GM23338 (cell line): ENCODE results near the gene ATF6. TPM values are rescaled to one million over a fixed set of nuclear protein-coding genes. Genes with fewer than 3 reads are reported as not detected.

Source experiments
- ATAC-seq: fragments of 200-7000 bp; cut with Tn5 transposase; 3 replicates; pipeline ENCODE4 v1.9.1; 2020
- DNase-seq: peaks from one replicate; pipeline ENCODE4 v3.0.0-alpha.2; 2015; ENCODE audit warnings: low spot score
- H2AFZ ChIP-seq: fragments of 200-600 bp; sonication (generic); 2 replicates; pipeline ENCODE4 v1.8.0; 2016; ENCODE audit warnings: antibody characterized with exemption, mild to moderate bottlenecking, moderate library complexity
- H3F3A ChIP-seq: fragments of 200-600 bp; sonication (generic); replicated peaks from 2 replicates; pipeline ENCODE4 v1.8.0; 2017; ENCODE audit warnings: antibody characterized with exemption, mixed run types, low read depth
- H3K27ac ChIP-seq: fragments of 200-600 bp; sonication (generic); 2 replicates; pipeline ENCODE4 v1.6.1; 2016; ENCODE audit warnings: low read depth
- H3K27me3 ChIP-seq: fragments of 200-600 bp; sonication (generic); 2 replicates; pipeline ENCODE4 v1.8.0; 2016; ENCODE audit warnings: mild to moderate bottlenecking, mixed run types, moderate library complexity; ENCODE audit not compliant: insufficient read depth
- H3K36me3 ChIP-seq: fragments of 200-600 bp; sonication (generic); 2 replicates; pipeline ENCODE4 v1.8.0; 2016; ENCODE audit warnings: mild to moderate bottlenecking; ENCODE audit not compliant: insufficient read depth
- H3K4me1 ChIP-seq: fragments of 200-600 bp; sonication (generic); 2 replicates; pipeline ENCODE4 v1.8.0; 2016; ENCODE audit warnings: mild to moderate bottlenecking, moderate library complexity; ENCODE audit not compliant: insufficient read depth
- H3K4me2 ChIP-seq: fragments of 200-600 bp; sonication (generic); 2 replicates; pipeline ENCODE4 v1.7.1; 2017; ENCODE audit warnings: mixed run types
- H3K4me3 ChIP-seq: fragments of 200-600 bp; sonication (generic); 2 replicates; pipeline ENCODE4 v1.6.1; 2016; ENCODE audit warnings: mixed run types
- H3K79me2 ChIP-seq: fragments of 200-600 bp; sonication (generic); replicated peaks from 2 replicates; pipeline ENCODE4 v1.8.0; 2017; ENCODE audit warnings: mild to moderate bottlenecking; ENCODE audit not compliant: insufficient read depth
- H3K9me2 ChIP-seq: fragments of 200-600 bp; sonication (generic); 2 replicates; pipeline ENCODE4 v1.8.0; 2017; ENCODE audit not compliant: insufficient read depth
- H4K20me1 ChIP-seq: fragments of 200-600 bp; sonication (generic); replicated peaks from 2 replicates; pipeline ENCODE4 v1.8.0; 2017; ENCODE audit warnings: mild to moderate bottlenecking; ENCODE audit not compliant: insufficient read depth
- H3K27ac Mint-ChIP-seq: 2 replicates; pipeline ENCODE4 v1.8.0; 2020; ENCODE audit warnings: inconsistent platforms, mild to moderate bottlenecking, moderate library complexity, mixed read lengths
- H3K27me3 Mint-ChIP-seq: 3 replicates; pipeline ENCODE4 v1.8.0; 2022; ENCODE audit warnings: low read depth, mild to moderate bottlenecking, moderate library complexity, mixed read lengths, inconsistent platforms; ENCODE audit not compliant: insufficient read depth, poor library complexity
- H3K36me3 Mint-ChIP-seq: 3 replicates; pipeline ENCODE4 v1.8.0; 2021; ENCODE audit warnings: low read depth, mild to moderate bottlenecking, inconsistent platforms, moderate library complexity, mixed read lengths
- H3K4me1 Mint-ChIP-seq: 3 replicates; pipeline ENCODE4 v1.8.0; 2020; ENCODE audit warnings: mild to moderate bottlenecking, inconsistent platforms, mixed read lengths
- H3K4me3 Mint-ChIP-seq: 3 replicates; pipeline ENCODE4 v1.8.0; 2021; ENCODE audit warnings: moderate library complexity, mild to moderate bottlenecking, inconsistent platforms, mixed read lengths
- H3K9me3 Mint-ChIP-seq: 3 replicates; pipeline ENCODE4 v1.8.0; 2020; ENCODE audit warnings: moderate library complexity, mild to moderate bottlenecking, inconsistent platforms, mixed read lengths
- CREB1 ChIP-seq: fragments of 250-450 bp; sonication (Bioruptor Pico); IDR thresholded peaks from 2 replicates; pipeline ENCODE4 v1.5.0; 2020; ENCODE audit warnings: low read depth, mild to moderate bottlenecking, moderate library complexity
- EZH2 ChIP-seq: fragments of 200-600 bp; sonication (generic); IDR thresholded peaks from one replicate; pipeline ENCODE4 v1.8.0; 2017; ENCODE audit warnings: antibody characterized with exemption, mild to moderate bottlenecking, low read depth; ENCODE audit not compliant: unreplicated experiment
- EZH2phosphoT487 ChIP-seq: fragments of 200-600 bp; sonication (generic); IDR thresholded peaks from one replicate; pipeline ENCODE4 v1.8.1; 2018; ENCODE audit warnings: antibody characterized with exemption; ENCODE audit not compliant: unreplicated experiment
- JUNB ChIP-seq: IDR thresholded peaks from one replicate; pipeline ENCODE4 v1.6.1; 2016; ENCODE audit warnings: antibody characterized with exemption; ENCODE audit not compliant: unreplicated experiment
- NANOG ChIP-seq: IDR thresholded peaks from 2 replicates; pipeline ENCODE4 v1.6.1; 2016; ENCODE audit warnings: antibody characterized with exemption, borderline replicate concordance
- POLR2AphosphoS5 ChIP-seq: IDR thresholded peaks from 2 replicates; pipeline ENCODE4 v1.6.1; 2016; ENCODE audit warnings: antibody characterized with exemption, low read depth
- STAT1 ChIP-seq: IDR thresholded peaks from one replicate; pipeline ENCODE4 v1.6.1; 2016; ENCODE audit warnings: antibody characterized with exemption; ENCODE audit not compliant: unreplicated experiment
- ZNF114 ChIP-seq: fragments of 250-450 bp; sonication (Bioruptor Pico); IDR thresholded peaks from 2 replicates; pipeline ENCODE4 v1.5.0; 2020; ENCODE audit warnings: mild to moderate bottlenecking, moderate library complexity
- ZNF331 ChIP-seq: fragments of 250-450 bp; sonication (Bioruptor Pico); IDR thresholded peaks from 2 replicates; pipeline ENCODE4 v1.5.0; 2020; ENCODE audit warnings: low read depth, mild to moderate bottlenecking, moderate library complexity
- polyA plus RNA-seq: library from polyadenylated mRNA; unstranded; fragments of >200 nt; fragmentation: Nextera tagmentation; extraction: Ambion mirVana; gene quantifications from 2 replicates; pipeline ENCODE4 v1.2.1, GENCODE V29; 2016
- total RNA-seq: library from RNA; depleted of rRNA; stranded (reverse); fragments of >200 nt; shearing (Covaris generic); gene quantifications from 2 replicates; pipeline ENCODE4 v1.2.3, GENCODE V29; 2014
- TF ChIP-seq, protein P1 (sequence below): fragments of 250-450 bp; sonication (Bioruptor Pico); IDR thresholded peaks from 2 replicates; pipeline ENCODE4 v1.5.0; 2020; ENCODE audit warnings: mild to moderate bottlenecking, moderate library complexity
- TF ChIP-seq, protein P2 (sequence below): IDR thresholded peaks from one replicate; pipeline ENCODE4 v1.6.1; 2018; ENCODE audit warnings: antibody characterized with exemption; ENCODE audit not compliant: unreplicated experiment

The ATF6 gene
- total and polyA plus RNA-seq, 2 experiments from 2014 or later = 5.0 to 13.5 TPM

DNA sequence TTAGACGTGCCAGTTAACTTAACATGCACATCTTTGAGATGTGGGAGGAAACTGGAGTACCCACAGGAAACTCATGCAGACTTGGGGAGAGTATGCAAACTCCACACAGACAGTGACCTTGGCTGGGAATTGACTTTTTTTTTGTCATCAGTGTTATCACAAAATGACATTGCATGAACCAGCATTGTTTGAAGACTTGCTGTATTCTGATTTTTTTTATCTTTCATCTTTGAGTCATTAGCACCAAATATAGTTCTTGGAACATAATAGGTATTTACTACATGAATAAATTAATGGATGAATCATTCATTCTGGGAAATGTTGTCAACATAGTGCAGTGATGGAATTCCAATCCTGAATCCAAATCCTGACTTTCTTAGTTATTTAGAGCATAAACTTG is 77.0 kb downstream of the ATF6 start:
- H3K4me1 ChIP-seq = peaks cover 3% of the 10 kb centered on the region; the same call in 1 of the 2 replicates
- no peaks in the 10 kb centered on the region for H3F3A ChIP-seq
- H3K36me3 ChIP-seq = no peaks in the 10 kb centered on the region
- H2AFZ ChIP-seq = no peak overlapping the region
- peaks cover 4% of the 10 kb centered on the region; the same call in 2 of the 3 replicates for H3K4me1 Mint-ChIP-seq
- TF ChIP-seq, protein P1, sequence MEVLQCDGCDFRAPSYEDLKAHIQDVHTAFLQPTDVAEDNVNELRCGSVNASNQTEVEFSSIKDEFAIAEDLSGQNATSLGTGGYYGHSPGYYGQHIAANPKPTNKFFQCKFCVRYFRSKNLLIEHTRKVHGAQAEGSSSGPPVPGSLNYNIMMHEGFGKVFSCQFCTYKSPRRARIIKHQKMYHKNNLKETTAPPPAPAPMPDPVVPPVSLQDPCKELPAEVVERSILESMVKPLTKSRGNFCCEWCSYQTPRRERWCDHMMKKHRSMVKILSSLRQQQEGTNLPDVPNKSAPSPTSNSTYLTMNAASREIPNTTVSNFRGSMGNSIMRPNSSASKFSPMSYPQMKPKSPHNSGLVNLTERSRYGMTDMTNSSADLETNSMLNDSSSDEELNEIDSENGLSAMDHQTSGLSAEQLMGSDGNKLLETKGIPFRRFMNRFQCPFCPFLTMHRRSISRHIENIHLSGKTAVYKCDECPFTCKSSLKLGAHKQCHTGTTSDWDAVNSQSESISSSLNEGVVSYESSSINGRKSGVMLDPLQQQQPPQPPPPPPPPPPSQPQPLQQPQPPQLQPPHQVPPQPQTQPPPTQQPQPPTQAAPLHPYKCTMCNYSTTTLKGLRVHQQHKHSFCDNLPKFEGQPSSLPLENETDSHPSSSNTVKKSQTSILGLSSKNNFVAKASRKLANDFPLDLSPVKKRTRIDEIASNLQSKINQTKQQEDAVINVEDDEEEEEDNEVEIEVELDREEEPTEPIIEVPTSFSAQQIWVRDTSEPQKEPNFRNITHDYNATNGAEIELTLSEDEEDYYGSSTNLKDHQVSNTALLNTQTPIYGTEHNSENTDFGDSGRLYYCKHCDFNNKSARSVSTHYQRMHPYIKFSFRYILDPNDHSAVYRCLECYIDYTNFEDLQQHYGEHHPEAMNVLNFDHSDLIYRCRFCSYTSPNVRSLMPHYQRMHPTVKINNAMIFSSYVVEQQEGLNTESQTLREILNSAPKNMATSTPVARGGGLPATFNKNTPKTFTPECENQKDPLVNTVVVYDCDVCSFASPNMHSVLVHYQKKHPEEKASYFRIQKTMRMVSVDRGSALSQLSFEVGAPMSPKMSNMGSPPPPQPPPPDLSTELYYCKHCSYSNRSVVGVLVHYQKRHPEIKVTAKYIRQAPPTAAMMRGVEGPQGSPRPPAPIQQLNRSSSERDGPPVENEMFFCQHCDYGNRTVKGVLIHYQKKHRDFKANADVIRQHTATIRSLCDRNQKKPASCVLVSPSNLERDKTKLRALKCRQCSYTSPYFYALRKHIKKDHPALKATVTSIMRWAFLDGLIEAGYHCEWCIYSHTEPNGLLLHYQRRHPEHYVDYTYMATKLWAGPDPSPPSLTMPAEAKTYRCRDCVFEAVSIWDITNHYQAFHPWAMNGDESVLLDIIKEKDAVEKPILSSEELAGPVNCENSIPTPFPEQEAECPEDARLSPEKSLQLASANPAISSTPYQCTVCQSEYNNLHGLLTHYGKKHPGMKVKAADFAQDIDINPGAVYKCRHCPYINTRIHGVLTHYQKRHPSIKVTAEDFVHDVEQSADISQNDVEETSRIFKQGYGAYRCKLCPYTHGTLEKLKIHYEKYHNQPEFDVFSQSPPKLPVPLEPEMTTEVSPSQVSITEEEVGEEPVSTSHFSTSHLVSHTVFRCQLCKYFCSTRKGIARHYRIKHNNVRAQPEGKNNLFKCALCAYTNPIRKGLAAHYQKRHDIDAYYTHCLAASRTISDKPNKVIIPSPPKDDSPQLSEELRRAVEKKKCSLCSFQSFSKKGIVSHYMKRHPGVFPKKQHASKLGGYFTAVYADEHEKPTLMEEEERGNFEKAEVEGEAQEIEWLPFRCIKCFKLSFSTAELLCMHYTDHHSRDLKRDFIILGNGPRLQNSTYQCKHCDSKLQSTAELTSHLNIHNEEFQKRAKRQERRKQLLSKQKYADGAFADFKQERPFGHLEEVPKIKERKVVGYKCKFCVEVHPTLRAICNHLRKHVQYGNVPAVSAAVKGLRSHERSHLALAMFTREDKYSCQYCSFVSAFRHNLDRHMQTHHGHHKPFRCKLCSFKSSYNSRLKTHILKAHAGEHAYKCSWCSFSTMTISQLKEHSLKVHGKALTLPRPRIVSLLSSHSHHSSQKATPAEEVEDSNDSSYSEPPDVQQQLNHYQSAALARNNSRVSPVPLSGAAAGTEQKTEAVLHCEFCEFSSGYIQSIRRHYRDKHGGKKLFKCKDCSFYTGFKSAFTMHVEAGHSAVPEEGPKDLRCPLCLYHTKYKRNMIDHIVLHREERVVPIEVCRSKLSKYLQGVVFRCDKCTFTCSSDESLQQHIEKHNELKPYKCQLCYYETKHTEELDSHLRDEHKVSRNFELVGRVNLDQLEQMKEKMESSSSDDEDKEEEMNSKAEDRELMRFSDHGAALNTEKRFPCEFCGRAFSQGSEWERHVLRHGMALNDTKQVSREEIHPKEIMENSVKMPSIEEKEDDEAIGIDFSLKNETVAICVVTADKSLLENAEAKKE = no peak
- TF ChIP-seq CREB1 (CRISPR knock-in tag) (no peak), ZNF114 (CRISPR knock-in tag) (no peak), EZH2 (no peak), STAT1 (no peak), NANOG (no peak), JUNB (no peak)
- no peak overlapping the region for H3K4me2 ChIP-seq
- no peak overlapping the region for H3K27ac Mint-ChIP-seq
- DNase-seq = no peak
- no peak overlapping the region for H3K27ac ChIP-seq
- H3K4me3 Mint-ChIP-seq = no peak overlapping the region
- peaks cover 7% of the 10 kb centered on the region; the same call in 2 of the 3 replicates for H3K36me3 Mint-ChIP-seq
- H3K79me2 ChIP-seq = no peaks in the 10 kb centered on the region
- H3K9me3 Mint-ChIP-seq = no peaks in the 10 kb centered on the region
- ATAC-seq = no peak
- H3K9me2 ChIP-seq = no peaks in the 10 kb centered on the region
- H3K27me3 ChIP-seq = no peaks in the 10 kb centered on the region
- no peaks in the 10 kb centered on the region for H3K27me3 Mint-ChIP-seq
- H3K4me3 ChIP-seq = no peak overlapping the region
- H4K20me1 ChIP-seq = no peaks in the 10 kb centered on the region

DNA sequence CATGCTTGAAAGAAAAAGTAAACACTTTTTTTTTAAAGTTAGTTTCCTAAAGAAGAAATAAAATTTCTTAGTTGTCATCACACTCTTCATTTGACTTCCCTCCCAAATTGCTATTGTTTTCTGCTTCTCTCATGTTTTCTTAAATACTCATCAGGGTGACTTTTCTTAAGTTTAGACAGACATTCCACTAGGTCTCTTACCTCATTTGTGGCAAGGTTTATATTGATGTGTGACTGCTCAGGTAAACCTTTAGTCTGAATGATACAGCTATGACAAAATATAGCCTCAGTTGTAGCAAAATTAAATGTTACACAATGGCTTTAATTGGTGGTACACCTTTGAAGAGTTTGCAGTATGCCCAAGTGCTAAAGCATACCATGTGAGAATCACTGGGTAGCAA is 78.6 kb downstream of the ATF6 start:
- Histone ChIP-seq H2AFZ (no peak overlapping the region), H3K4me3 (no peak overlapping the region), H3K9me2 (no peaks in the 10 kb centered on the region), H3K36me3 (no peaks in the 10 kb centered on the region), H3K27me3 (no peaks in the 10 kb centered on the region), H3K79me2 (no peaks in the 10 kb centered on the region), H3K4me2 (no peak overlapping the region), H3K27ac (no peak overlapping the region), H3F3A (no peaks in the 10 kb centered on the region), H3K4me1 (peaks cover 3% of the 10 kb centered on the region; the same call in 1 of the 2 replicates), H4K20me1 (no peaks in the 10 kb centered on the region)
- no peak overlapping the region for H3K27ac Mint-ChIP-seq
- H3K27me3 Mint-ChIP-seq = no peaks in the 10 kb centered on the region
- H3K9me3 Mint-ChIP-seq = no peaks in the 10 kb centered on the region
- H3K36me3 Mint-ChIP-seq = peaks cover 7% of the 10 kb centered on the region; the same call in 2 of the 3 replicates
- ATAC-seq (no peak), DNase-seq (no peak)
- H3K4me1 Mint-ChIP-seq = peaks cover 4% of the 10 kb centered on the region; the same call in 2 of the 3 replicates
- no peak overlapping the region for H3K4me3 Mint-ChIP-seq
- TF ChIP-seq CREB1 (CRISPR knock-in tag) (no peak), ZNF114 (CRISPR knock-in tag) (no peak), POLR2AphosphoS5 (no peak), EZH2phosphoT487 (no peak), EZH2 (no peak), NANOG (no peak), ZNF331 (CRISPR knock-in tag) (no peak)
- TF ChIP-seq, protein P2, sequence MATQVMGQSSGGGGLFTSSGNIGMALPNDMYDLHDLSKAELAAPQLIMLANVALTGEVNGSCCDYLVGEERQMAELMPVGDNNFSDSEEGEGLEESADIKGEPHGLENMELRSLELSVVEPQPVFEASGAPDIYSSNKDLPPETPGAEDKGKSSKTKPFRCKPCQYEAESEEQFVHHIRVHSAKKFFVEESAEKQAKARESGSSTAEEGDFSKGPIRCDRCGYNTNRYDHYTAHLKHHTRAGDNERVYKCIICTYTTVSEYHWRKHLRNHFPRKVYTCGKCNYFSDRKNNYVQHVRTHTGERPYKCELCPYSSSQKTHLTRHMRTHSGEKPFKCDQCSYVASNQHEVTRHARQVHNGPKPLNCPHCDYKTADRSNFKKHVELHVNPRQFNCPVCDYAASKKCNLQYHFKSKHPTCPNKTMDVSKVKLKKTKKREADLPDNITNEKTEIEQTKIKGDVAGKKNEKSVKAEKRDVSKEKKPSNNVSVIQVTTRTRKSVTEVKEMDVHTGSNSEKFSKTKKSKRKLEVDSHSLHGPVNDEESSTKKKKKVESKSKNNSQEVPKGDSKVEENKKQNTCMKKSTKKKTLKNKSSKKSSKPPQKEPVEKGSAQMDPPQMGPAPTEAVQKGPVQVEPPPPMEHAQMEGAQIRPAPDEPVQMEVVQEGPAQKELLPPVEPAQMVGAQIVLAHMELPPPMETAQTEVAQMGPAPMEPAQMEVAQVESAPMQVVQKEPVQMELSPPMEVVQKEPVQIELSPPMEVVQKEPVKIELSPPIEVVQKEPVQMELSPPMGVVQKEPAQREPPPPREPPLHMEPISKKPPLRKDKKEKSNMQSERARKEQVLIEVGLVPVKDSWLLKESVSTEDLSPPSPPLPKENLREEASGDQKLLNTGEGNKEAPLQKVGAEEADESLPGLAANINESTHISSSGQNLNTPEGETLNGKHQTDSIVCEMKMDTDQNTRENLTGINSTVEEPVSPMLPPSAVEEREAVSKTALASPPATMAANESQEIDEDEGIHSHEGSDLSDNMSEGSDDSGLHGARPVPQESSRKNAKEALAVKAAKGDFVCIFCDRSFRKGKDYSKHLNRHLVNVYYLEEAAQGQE = no peak
